HG03108 (cell line): ENCODE measurements around the gene LSG1.
A peak's percentile ranks its signal among the peaks of the same experiment; 100 is the strongest.
"Not testable (repeated sequence)": the region's sequence is repeated elsewhere in the genome, so short reads cannot be mapped to it uniquely, and the experiment has no call there.

Source experiments
- ATAC-seq: cut with Tn5 transposase; IDR thresholded peaks from one replicate; pipeline ENCODE4 v1.9.1; 2021; ENCODE audit warnings: moderate library complexity; ENCODE audit not compliant: unreplicated experiment

LSG1 gene

DNA sequence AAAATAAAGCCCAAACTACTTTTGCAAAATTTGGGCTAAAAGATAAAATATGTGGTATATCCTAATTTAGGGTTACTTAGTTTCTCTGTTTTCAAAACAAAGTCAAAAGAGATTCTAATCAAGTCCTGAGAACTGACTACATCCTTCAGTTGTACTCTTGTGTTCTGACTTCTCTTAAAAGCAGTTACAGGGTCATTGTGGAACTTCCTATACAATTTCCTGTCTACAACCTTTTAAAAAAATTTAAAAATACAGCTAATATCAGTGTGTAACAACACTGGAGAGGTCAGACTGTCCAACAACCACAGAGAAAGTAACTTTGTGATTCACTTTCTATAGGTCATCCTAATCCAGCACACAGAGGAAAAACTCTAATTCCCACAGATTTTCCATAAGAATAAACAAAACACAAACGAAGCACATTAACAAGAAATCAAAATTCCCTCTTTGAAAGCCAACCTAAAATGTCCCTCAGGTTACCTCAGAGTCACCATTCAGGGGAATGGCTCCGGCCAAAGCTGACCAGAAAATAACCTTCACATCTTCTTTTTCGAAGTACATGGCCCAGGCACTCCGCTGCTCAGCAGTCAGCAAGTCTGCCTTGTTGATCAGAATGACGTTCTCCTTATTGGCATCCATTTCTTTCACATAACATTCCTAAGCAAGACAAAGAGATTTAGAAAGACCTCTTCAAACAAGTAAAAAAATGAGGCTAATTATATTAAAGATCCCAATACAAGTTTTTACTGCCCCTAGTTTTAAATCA lies 13.3 kb downstream of the LSG1 start:
- ATAC-seq, result no peak

GRCh38 chr3:194657439-194657838 lies 14.6 kb downstream of the LSG1 start:
- no peak for ATAC-seq

DNA sequence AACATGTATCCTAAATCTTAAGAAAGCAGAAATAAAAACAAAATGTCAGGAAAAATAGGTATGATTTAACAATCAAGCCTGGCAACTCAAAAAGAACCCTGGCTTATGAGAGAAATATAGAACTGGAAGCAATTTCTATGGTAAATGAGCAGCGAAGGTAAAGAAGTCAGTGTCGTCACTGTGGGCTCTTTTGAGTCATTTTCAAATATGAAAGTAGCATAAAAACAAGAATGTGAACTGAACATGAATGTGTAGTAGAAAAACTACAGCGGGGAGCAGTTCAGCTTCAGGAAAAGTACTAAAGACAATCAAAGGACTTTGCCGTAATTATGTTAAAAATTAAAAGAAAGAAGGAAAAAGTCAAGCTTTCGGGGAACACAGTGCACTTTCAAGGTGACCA lies 17.5 kb downstream of the LSG1 start:
- peak; percentile 85 for ATAC-seq

DNA sequence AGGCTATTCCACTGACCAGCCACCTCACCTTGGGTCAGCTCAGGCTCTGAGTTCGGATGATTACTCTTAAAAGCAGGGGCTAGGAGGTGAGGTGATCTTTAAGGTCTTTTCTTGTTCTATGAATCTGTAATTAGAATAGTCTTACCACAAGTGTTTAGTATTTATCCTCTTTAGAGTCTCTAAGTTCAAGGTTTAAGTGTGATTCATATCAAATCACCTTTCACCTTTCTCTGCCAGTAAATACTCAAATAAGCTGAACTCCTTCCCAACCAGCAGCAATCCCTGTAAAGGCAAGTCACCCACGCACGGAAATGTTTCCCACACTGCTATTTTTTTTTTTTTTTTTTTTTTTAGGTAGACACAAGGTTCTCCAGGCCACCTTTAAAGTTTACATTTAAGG lies 24.2 kb downstream of the LSG1 start:
- ATAC-seq, result no peak

GRCh38 chr3:194642769-194643168 lies 29.2 kb downstream of the LSG1 start:
- no peak for ATAC-seq

DNA sequence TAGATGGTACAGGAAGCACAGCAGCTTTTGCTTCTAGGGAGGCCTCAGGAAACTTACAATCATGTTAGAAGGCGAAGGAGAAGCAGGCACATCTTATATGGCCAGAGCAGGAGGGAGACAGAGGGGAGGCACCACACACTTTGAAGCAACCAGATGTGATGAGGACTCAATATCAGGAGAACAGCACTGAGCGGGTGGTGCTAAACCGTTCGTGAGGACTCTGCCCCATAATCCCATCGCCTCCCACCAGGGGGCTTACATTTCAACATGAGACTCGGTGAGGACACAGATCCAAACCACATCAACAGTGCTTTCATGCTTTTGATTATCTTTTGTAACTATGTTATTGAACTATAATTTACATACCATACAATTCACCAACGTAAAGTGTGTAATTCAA lies 31.2 kb downstream of the LSG1 start:
- ATAC-seq, result no peak

GRCh38 chr3:194638991-194639605 lies 32.9 kb downstream of the LSG1 start:
- ATAC-seq, result no peak

DNA sequence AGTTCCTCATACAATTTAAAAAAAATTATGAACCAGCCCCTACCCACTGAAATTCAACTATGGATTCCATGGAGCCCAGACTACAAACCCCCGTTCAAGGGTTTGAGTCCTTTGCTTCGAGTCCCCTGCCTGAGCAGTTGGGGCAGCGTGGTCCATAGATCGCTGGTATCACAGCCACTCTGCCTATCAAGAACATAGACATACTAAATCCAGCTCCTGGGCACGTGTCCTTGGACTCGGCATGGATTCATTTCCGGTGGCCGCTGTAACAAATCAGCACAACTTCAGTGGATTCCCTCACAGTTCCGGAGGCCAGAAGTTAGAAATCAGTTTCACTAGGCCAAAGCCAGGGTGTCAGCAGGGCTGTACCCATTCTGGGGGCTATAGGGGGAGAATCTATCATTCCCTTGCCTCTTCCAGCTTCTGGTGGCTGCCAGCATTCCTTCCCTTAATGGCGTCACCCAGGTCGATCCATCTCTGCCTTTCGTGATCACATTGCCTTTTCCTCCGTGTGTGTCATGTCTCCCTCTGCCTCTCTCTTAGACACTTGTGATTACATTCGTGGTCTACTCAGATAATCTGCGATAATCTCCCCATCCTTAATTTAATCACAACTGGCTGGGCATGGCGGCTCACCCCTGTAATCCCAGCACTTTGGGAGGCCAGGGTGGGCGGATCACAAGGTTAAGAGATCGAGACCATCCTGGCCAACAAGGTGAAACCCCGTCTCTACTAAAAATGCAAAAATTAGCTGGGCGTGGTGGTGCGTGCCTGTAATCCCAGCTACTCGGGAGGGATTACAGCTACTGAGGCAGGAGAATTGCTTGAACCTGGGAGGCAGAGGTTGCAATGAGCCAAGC lies 34.2 kb downstream of the LSG1 start:
- no peak for ATAC-seq

DNA sequence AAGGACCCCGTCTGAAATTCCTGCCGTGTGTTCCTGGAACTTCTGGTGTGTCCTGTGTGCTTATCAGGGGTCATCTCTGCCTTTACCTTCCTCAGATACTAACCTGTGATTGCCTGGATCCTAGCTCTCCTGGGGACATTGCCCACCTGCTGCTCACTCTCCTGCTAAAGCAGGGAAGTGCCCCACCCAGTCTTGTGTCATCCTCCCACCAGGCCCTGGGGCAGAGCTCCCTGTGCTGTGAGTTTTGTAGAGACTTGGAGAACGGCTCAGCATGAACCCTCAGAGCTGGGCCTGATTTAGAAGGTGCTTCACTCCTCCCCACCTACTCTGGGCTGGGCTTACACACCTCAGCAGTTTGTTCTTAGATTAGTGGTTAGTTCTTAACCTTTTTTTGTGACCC lies 34.9 kb downstream of the LSG1 start:
- no peak for ATAC-seq

DNA sequence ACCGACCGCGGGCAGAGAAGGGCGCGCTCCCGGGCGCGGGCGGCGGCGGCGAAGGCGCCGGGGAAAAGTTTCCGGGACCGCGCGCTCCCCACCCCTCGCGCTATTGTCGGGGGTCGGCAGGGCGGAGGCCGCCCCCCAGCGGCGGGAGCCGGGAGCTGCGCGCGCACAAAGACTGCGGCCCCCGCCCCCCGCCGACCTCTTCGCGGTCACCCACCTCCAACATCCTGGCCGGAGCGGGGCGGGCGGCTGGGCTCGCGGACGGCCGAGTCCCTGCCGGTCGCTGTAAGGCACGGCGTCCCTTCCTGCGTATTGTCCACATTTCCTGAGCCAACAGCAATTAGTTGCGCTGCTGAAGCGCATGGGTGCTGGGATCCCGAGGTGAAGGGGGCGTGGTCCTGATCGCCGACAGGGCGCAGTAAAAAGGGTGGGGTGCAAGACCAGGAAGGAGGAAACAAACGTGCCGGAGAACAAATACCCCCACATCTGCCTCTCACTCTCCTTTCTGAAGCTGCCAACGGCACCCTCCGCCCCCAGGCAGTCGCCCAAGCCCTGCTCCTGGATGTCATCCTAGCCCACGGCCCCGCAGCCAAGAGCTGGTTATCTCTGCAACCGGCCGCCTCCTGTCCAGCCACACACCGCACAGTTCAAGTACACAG lies 38.5 kb downstream of the LSG1 start, which contains the start of gene TMEM44:
Gene TMEM44, minus strand, starts transcription at position 71 of the 656 bp plus-strand sequence. CDS start 204 bp downstream, outside the sequence.
- ATAC-seq, result peak; percentile 76

DNA sequence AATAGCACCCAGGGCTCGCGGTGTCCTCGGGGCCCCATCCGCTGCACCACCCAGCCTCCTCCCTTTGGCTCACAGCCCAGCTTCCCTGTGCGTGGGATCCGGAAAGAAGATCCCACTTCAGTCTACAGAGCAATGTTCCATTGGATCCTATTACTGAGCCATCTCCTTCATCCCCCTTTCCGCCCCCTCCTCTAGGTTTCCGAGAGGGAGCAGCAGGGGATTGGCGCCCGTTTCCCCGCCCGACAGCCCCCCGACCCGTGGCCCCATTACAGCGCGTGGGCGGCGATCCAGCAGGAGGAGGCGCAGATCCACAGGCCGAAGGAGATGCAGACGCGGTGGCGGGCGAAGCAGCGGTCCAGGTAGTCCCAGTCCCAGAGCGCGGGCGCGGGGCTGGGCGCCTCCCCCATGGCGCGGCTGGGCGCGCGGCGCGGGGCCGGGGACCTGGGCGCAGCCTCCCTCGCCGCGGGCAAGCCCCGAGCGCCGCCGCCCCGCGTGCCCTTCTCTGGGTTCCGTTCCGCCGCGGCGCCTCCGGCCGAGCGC lies 39.1 kb downstream of the LSG1 start:
- ATAC-seq, result peak; percentile 45

DNA sequence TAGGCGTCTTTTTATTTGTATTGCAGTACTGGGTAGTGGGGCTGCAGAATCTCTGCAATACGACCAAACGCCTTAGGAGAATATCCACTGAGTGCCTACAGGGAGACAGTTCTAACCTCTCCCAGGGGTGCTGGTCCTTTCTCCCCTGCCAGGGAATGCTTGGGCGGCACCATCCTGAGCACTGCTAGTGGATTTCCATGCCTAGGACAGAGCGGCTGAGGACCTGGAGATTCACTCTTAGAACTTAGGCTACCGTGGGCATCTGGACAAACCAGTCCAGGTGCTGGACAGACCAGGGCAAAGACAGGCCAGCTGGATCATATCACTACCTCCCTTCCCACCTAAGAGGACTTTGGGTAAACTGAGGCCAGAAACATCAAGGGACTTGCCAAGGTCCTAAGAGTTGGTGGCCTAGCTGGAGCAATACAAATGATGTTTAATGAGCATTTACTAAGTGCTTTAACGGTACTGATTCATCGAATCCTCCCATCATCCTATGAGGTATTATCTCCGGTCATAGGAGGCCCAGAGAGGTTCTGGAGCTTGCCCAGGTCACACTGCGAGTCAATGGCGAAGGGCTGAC lies 39.7 kb downstream of the LSG1 start:
- ATAC-seq, result no peak

GRCh38 chr3:194631696-194632095 lies 40.3 kb downstream of the LSG1 start:
- ATAC-seq, result no peak

- ATAC-seq, result not testable (repeated sequence)
These were observed 41.3 kb downstream of the LSG1 start for GRCh38 chr3:194630681-194631080.

DNA sequence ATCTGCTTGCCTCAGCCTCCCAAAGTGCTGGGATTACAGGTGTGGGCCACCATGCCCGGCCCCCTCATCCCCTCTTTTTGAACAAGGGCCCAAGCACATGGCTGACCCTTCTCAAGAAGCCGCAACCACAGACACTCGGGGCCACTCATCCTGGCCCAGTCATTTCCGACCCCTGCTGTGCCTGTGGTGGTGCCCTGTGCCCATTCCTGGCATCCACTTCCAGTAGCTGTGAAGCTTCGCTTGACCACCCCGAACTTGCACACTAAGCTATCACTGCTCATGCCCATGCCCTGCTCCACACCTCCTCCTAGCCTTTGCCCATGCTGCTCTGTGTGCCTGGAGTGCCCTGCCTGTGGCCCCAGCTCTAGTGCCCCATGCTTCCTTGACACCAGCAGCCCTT lies 47.0 kb downstream of the LSG1 start:
- no peak for ATAC-seq

DNA sequence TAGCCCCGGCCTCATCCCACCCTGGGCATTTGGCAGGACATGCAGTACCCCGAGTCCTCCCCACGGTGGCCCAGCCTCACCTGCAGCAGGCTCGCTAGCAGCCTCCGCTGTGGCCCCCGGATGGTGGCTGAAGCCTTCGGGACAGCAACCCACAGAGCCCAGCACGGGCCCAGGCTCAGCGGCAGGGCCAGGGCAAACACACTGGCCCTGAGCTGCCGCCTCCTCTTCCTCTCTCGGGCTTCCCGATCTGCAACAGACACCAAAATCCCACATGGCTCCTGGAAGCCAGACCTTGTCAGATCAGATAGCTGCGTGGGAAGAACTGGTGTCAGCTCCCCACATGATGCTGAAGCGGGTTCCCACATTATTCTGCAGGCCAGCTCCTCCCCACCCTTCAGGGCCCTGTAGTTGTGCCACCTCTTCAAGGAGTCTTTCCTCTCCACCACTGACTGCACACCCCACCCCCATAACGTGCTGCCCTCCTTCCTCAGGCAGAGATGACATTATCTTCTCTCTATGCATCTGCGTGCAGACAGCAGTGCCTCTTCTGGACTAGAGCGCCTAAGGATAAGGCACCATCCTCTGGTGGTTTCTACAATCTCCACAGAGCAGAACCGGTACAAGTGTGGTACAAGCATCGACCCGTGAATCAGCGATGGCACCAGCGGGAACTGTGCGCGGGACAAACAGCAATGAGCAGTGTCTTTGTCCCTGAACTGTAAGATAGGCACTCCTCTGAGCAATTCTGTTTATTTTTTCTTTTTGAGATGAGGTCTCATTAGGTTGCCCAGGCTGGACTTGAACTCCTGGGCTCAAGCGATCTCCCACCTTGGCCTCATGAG lies 48.3 kb downstream of the LSG1 start:
- no peak for ATAC-seq

- ATAC-seq, result no peak
These were observed 49.2 kb downstream of the LSG1 start for GRCh38 chr3:194622621-194623340.

- no peak for ATAC-seq
These were observed 50.0 kb downstream of the LSG1 start for GRCh38 chr3:194621947-194622346.

- no peak for ATAC-seq
These were observed 51.8 kb downstream of the LSG1 start for GRCh38 chr3:194620196-194620595.
